Kidney epithelial cell (primary cell): ENCODE results near the gene HTD2. TPM values are rescaled to one million over a fixed set of nuclear protein-coding genes. Genes with fewer than 3 reads are reported as not detected.

Source experiments
- DNase-seq: peaks from one replicate; pipeline ENCODE4 v3.0.0-alpha.2; 2010; ENCODE audit warnings: low read depth
- H3K27me3 ChIP-seq: 2 replicates; pipeline ENCODE4 v1.6.0; 2011; ENCODE audit warnings: low read length; ENCODE audit not compliant: control insufficient read depth, insufficient read depth
- H3K36me3 ChIP-seq: 2 replicates; pipeline ENCODE4 v1.5.1; 2011; ENCODE audit warnings: low read length; ENCODE audit not compliant: control insufficient read depth, insufficient read depth
- H3K4me3 ChIP-seq: 2 replicates; pipeline ENCODE4 v1.5.1; 2011; ENCODE audit warnings: low read depth, mild to moderate bottlenecking, control low read depth, low read length
- total RNA-seq: library from RNA; depleted of rRNA; stranded (reverse); fragments of >200 nt; gene quantifications from 2 replicates; pipeline ENCODE4 v1.2.3, GENCODE V29; 2015
- TF ChIP-seq, protein P1 (sequence below): IDR thresholded peaks from 2 replicates; pipeline ENCODE4 v1.5.1; 2011; ENCODE audit warnings: mild to moderate bottlenecking, moderate library complexity, low read length, control low read depth, inconsistent platforms; ENCODE audit not compliant: insufficient read depth, poor library complexity, severe bottlenecking

HTD2 gene
- total RNA-seq, 1 donor from 2014 or later = 5.3 TPM

DNA sequence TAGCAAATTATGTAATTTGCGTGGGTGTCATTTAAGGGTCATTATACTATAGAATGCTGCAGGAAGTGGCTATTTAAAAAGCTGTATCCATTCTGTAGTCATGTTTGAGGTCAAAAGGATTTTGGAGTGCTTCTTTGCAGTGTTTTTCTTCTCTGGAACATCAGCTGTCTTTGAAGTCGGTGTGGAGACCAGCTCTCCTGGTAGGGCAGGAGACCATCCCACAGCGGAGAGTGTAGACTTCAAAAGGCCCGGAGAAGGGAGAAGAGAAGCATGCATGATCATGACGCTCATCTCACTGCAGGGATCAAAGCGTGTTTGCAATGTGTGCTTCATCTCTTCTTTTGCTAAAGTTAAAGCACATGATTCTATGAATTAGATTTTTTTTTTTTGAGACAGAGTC, 46.3 kb downstream of the HTD2 start:
- no peak for DNase-seq
- no peak overlapping the region for H3K4me3 ChIP-seq
- H3K36me3 ChIP-seq = no peaks in the 10 kb centered on the region
- H3K27me3 ChIP-seq = no peaks in the 10 kb centered on the region
- TF ChIP-seq, protein P1, sequence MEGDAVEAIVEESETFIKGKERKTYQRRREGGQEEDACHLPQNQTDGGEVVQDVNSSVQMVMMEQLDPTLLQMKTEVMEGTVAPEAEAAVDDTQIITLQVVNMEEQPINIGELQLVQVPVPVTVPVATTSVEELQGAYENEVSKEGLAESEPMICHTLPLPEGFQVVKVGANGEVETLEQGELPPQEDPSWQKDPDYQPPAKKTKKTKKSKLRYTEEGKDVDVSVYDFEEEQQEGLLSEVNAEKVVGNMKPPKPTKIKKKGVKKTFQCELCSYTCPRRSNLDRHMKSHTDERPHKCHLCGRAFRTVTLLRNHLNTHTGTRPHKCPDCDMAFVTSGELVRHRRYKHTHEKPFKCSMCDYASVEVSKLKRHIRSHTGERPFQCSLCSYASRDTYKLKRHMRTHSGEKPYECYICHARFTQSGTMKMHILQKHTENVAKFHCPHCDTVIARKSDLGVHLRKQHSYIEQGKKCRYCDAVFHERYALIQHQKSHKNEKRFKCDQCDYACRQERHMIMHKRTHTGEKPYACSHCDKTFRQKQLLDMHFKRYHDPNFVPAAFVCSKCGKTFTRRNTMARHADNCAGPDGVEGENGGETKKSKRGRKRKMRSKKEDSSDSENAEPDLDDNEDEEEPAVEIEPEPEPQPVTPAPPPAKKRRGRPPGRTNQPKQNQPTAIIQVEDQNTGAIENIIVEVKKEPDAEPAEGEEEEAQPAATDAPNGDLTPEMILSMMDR = no peak

DNA sequence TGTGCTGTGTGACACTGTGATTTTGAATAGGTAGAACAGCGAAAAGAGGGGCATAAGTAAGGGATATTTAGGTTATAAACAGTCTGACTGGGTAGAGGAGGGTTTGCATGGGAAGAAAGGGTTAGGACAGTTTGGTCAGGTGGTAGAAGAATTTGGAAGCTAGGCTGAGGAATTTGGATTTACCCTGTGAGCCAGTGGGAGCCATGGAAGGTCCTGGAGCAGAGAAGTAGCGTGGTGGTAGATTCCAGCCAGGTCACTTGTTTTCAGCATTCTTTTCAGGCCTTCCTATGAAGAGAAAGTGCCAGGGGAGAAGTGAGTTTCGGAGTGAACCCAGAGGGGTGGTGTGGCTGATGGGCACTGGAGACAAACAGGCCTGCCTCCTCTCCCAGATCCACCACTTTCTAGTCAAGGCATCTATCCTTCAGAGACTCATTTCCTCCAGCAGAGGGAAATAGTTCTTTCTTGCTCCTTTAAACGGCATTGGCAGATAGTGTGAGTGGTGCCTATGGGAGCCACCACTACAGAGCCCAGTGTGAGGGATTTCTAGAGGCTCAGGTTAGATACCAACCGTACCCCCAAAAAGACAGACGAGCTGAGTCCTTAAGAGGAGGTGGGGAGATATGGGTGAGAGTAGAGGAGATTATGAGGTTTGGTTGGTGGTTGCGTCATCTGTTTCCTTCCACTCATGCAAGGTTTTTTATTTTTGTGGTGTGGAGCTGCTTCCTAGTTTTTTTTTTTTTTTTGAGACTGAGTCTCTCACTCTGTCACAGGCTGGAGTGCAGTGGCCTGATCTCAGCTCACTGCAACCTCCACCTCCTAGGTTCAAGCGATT, 47.6 kb downstream of the HTD2 start:
- H3K4me3 ChIP-seq = no peak overlapping the region
- no peaks in the 10 kb centered on the region for H3K36me3 ChIP-seq
- TF ChIP-seq, protein P1 = no peak
- DNase-seq = no peak
- no peaks in the 10 kb centered on the region for H3K27me3 ChIP-seq

DNA sequence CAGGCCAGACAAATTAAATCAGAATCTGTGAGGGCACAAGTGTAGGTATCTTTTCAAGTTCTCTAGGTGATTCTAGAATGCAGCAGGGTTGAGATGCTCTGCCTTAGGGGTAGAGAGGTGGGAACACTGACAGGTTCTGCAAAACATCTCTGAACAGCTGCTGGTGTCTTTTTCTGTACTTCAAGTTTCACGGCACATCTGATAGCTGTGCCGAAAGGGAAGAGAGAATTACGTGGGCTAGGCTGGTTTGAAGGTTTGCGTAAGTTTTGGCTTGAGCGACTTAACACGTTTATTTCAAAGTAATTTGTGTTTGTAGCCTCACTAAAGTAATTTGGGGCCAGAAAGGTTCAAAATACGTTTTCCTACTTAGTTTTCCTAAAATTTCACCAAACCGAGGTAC, 48.9 kb downstream of the HTD2 start:
- Histone ChIP-seq H3K36me3 (no peaks in the 10 kb centered on the region), H3K27me3 (no peaks in the 10 kb centered on the region), H3K4me3 (no peak overlapping the region)
- no peak for DNase-seq
- TF ChIP-seq, protein P1 = no peak

DNA sequence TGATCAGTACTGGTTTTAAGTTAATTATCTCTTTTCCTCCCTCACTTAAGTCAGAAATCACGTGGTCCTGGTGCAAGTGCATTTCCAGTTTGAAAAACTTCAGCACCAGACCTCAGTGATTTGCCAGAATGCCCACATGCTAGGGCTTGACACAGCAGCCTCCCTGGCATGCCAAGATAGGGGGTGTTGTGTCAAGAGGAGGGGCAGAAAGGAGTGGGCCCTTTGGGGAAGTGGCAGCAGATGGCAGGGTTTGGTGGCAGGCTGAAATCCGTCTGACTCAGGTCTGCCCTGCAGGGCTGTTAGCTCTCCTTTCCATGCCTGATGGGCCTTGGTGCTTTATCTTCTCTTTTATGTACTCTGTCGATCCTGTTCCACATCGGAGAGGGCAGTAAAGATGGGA, 49.7 kb downstream of the HTD2 start:
- Histone ChIP-seq H3K4me3 (no peak overlapping the region), H3K36me3 (no peaks in the 10 kb centered on the region), H3K27me3 (no peaks in the 10 kb centered on the region)
- DNase-seq = no peak
- TF ChIP-seq, protein P1 = no peak

DNA sequence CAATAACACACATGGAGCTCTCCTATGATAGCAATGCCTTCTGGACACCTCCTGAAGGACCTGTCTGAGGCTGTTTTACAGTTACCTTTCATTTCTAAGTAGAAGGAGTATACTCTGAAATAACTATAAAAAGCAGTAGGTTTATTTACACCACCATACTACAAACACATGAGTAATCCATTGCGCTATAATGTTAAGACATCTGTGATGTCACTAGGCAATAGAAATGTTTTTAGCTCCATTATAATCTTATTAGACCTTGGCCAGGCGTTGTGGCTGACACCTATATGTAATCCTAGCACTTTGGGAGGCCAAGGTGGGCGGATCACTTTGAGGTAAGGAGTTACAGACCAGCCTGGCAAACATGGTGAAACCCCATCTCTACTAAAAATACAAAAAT, 51.1 kb downstream of the HTD2 start:
- Histone ChIP-seq H3K4me3 (no peak overlapping the region), H3K27me3 (no peaks in the 10 kb centered on the region), H3K36me3 (no peaks in the 10 kb centered on the region)
- TF ChIP-seq, protein P1 = no peak
- no peak for DNase-seq

DNA sequence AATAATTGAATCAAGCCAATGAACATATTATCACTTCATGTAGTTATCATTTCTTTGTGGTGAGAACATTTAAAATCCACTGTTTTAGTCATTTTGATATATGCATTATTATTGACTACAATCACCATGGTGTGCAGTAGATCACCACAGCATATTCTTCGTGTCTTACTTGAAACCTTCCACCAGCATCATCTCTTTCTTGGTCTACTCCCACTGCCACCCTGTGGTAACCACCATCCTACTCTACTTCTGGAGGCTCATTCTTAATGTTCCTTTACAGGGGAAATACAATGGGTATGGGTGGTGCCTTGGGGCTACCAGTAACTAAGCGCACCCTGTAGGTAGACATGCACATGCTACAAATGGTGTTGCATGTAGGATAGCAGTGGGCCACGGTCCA, 51.8 kb downstream of the HTD2 start:
- H3K27me3 ChIP-seq = no peaks in the 10 kb centered on the region
- no peak overlapping the region for H3K4me3 ChIP-seq
- H3K36me3 ChIP-seq = no peaks in the 10 kb centered on the region
- TF ChIP-seq, protein P1 = no peak
- DNase-seq = no peak
